ENCODE data around the gene CTSV. TPM values are rescaled to one million over a fixed set of nuclear protein-coding genes. Genes with fewer than 3 reads are reported as not detected.
A peak's percentile ranks its signal among the peaks of the same experiment; 100 is the strongest.
"Not testable (repeated sequence)": the region's sequence is repeated elsewhere in the genome, so short reads cannot be mapped to it uniquely, and the experiment has no call there.

Gene CTSV
- total and polyA plus RNA-seq, 3 donors from 2014 or later, result 96.6 to 319 (median 107) TPM

GRCh38 chr9:97067490-97067889, 28.5 kb upstream of the CTSV start:
- Histone ChIP-seq H3K9me3 (no peaks in the 10 kb centered on the region), H3K27ac (no peak overlapping the region), H3K4me1 (no peaks in the 10 kb centered on the region), H3K4me3 (peak overlapping the region in 1 of 2 donors; percentile 26), H3K27me3 (no peaks in the 10 kb centered on the region), H3K36me3 (ENCODE audit: low read depth, missing control alignments) (no peaks in the 10 kb centered on the region)
- intact Hi-C loops (cut with DNase I; ENCODE audit: low total_unique reads), result no loop called here
- TF ChIP-seq CTCF (IDR thresholded peaks at IDR 0.05) (no peak), POLR2A (IDR thresholded peaks at IDR 0.05) (no peak)
- DNase-seq, result no peak
- 57 to 82% methylated on average over 19 of the region's 19 CpGs for WGBS, 2 donors

GRCh38 chr9:97064176-97064575, 25.2 kb upstream of the CTSV start:
- Histone ChIP-seq H3K4me1 (no peaks in the 10 kb centered on the region), H3K27ac (no peak overlapping the region), H3K27me3 (no peaks in the 10 kb centered on the region), H3K36me3 (ENCODE audit: low read depth, missing control alignments) (no peaks in the 10 kb centered on the region), H3K4me3 (no peak overlapping the region), H3K9me3 (no peaks in the 10 kb centered on the region)
- TF ChIP-seq CTCF (IDR thresholded peaks at IDR 0.05) (no peak), POLR2A (IDR thresholded peaks at IDR 0.05) (no peak)
- 57 to 64% methylated on average over 2 of the region's 2 CpGs for WGBS, 2 donors
- no peak for DNase-seq
- intact Hi-C loops (cut with DNase I; ENCODE audit: low total_unique reads), result no loop called here

- H3K36me3 ChIP-seq (ENCODE audit: low read depth, missing control alignments), result no peaks in the 10 kb centered on the region
- no peak overlapping the region for H3K27ac ChIP-seq
- H3K4me1 ChIP-seq, result no peaks in the 10 kb centered on the region
- TF ChIP-seq POLR2A (IDR thresholded peaks at IDR 0.05) (no peak), CTCF (IDR thresholded peaks at IDR 0.05) (no peak)
- no peaks in the 10 kb centered on the region for H3K9me3 ChIP-seq
- 87 to 90% methylated on average over 3 of the region's 3 CpGs for WGBS, 2 donors
- H3K27me3 ChIP-seq, result no peaks in the 10 kb centered on the region
- no peak overlapping the region for H3K4me3 ChIP-seq
- intact Hi-C loops (cut with DNase I; ENCODE audit: low total_unique reads), result no loop called here
- DNase-seq, result no peak
Measured at GRCh38 chr9:97060796-97061195, 21.9 kb upstream of the CTSV start.

- Histone ChIP-seq H3K36me3 (ENCODE audit: low read depth, missing control alignments) (no peaks in the 10 kb centered on the region), H3K4me1 (no peaks in the 10 kb centered on the region), H3K4me3 (no peak overlapping the region), H3K27me3 (no peaks in the 10 kb centered on the region), H3K27ac (no peak overlapping the region), H3K9me3 (no peaks in the 10 kb centered on the region)
- TF ChIP-seq CTCF (IDR thresholded peaks at IDR 0.05) (no peak), POLR2A (IDR thresholded peaks at IDR 0.05) (no peak)
- 69 to 75% methylated on average over 3 of the region's 3 CpGs for WGBS, 2 donors
- intact Hi-C loops (cut with DNase I; ENCODE audit: low total_unique reads), result no loop called here
- DNase-seq, result no peak
Measured at GRCh38 chr9:97059626-97060025, 20.7 kb upstream of the CTSV start.

GRCh38 chr9:97057651-97058050, 18.7 kb upstream of the CTSV start:
- no peaks in the 10 kb centered on the region for H3K9me3 ChIP-seq
- intact Hi-C loops (cut with DNase I; ENCODE audit: low total_unique reads), result no loop called here
- no peak overlapping the region for H3K4me3 ChIP-seq
- WGBS, 2 donors, result 95 to 96% methylated on average over 5 of the region's 5 CpGs
- H3K27ac ChIP-seq, result no peak overlapping the region
- no peaks in the 10 kb centered on the region for H3K4me1 ChIP-seq
- no peaks in the 10 kb centered on the region for H3K36me3 ChIP-seq (ENCODE audit: low read depth, missing control alignments)
- H3K27me3 ChIP-seq, result no peaks in the 10 kb centered on the region
- TF ChIP-seq CTCF (IDR thresholded peaks at IDR 0.05) (no peak), POLR2A (IDR thresholded peaks at IDR 0.05) (no peak)
- no peak for DNase-seq

- intact Hi-C loops (cut with DNase I; ENCODE audit: low total_unique reads); H3K36me3 ChIP-seq (ENCODE audit: low read depth, missing control alignments); H3K27me3 ChIP-seq; H3K4me3 ChIP-seq; H3K4me1 ChIP-seq; H3K27ac ChIP-seq; DNase-seq; H3K9me3 ChIP-seq: not testable (repeated sequence)
- 87 to 92% methylated on average over 6 to 11 of the region's 13 CpGs for WGBS, 2 donors
Measured at GRCh38 chr9:97055891-97056290, 16.9 kb upstream of the CTSV start.
